Stimulated activated CD8-positive, alpha-beta memory T cell treated with anti-CD3 and anti-CD28 coated beads, Interleukin-4, amount 100 ng/mL, for 4 hours (primary cell): ENCODE measurements around the gene SHROOM3.

Experiments used
- DNase-seq, 2 donors: peaks; one replicate each; pipeline ENCODE4 v3.0.0-alpha.2; 2020; ENCODE audit warnings: low read depth in 2 of 2, low spot score in 1 of 2

The SHROOM3 gene

GRCh38 chr4:76494243-76494642 is 59.2 kb downstream of the SHROOM3 start:
- no peak for DNase-seq

- no peak for DNase-seq
Observed at GRCh38 chr4:76494871-76495590, 60.0 kb downstream of the SHROOM3 start.

GRCh38 chr4:76498550-76498949 is 63.5 kb downstream of the SHROOM3 start:
- no peak for DNase-seq

- DNase-seq, result no peak
Observed at GRCh38 chr4:76499461-76499860, 64.4 kb downstream of the SHROOM3 start.

- no peak for DNase-seq
Observed at GRCh38 chr4:76502886-76503285, 67.9 kb downstream of the SHROOM3 start.

- no peak for DNase-seq
Observed at GRCh38 chr4:76504613-76505465, 69.8 kb downstream of the SHROOM3 start.

- DNase-seq, result no peak
Observed at GRCh38 chr4:76511947-76512346, 76.9 kb downstream of the SHROOM3 start.

GRCh38 chr4:76513482-76513881 is 78.5 kb downstream of the SHROOM3 start:
- DNase-seq, result no peak

GRCh38 chr4:76514087-76514486 is 79.1 kb downstream of the SHROOM3 start:
- DNase-seq, result no peak

- no peak for DNase-seq
Observed at GRCh38 chr4:76515975-76516843, 81.2 kb downstream of the SHROOM3 start.

GRCh38 chr4:76518241-76518640 is 83.2 kb downstream of the SHROOM3 start:
- no peak for DNase-seq

- DNase-seq, result no peak
Observed at GRCh38 chr4:76523593-76523992, 88.6 kb downstream of the SHROOM3 start.

GRCh38 chr4:76525751-76526150 is 90.7 kb downstream of the SHROOM3 start:
- DNase-seq, result no peak

GRCh38 chr4:76526585-76526990 is 91.6 kb downstream of the SHROOM3 start:
- DNase-seq, result no peak

- no peak for DNase-seq
Observed at GRCh38 chr4:76527666-76528065, 92.6 kb downstream of the SHROOM3 start.

- no peak for DNase-seq
Observed at GRCh38 chr4:76531597-76531996, 96.6 kb downstream of the SHROOM3 start.

- no peak for DNase-seq
Observed at GRCh38 chr4:76532805-76533204, 97.8 kb downstream of the SHROOM3 start.

- DNase-seq, result no peak
Observed at GRCh38 chr4:76533314-76533713, 98.3 kb downstream of the SHROOM3 start.

- no peak for DNase-seq
Observed at GRCh38 chr4:76535603-76536372, 100.8 kb downstream of the SHROOM3 start.

- no peak for DNase-seq
Observed at GRCh38 chr4:76536373-76536689, 101.3 kb downstream of the SHROOM3 start.

GRCh38 chr4:76538296-76538695 is 103.3 kb downstream of the SHROOM3 start:
- DNase-seq, result no peak
